WTC11 (cell line): ENCODE measurements around the gene IFNL4. TPM values are rescaled to one million over a fixed set of nuclear protein-coding genes. Genes with fewer than 3 reads are reported as not detected.
A peak's percentile ranks its signal among the peaks of the same experiment; 100 is the strongest.

Source experiments
- CDX4 ChIP-seq: fragments of 250-450 bp; sonication (Bioruptor Pico); IDR thresholded peaks from 2 replicates; pipeline ENCODE4 v1.9.0; 2021; ENCODE audit warnings: moderate library complexity, mild to moderate bottlenecking, inconsistent platforms, borderline replicate concordance
- E2F1 ChIP-seq: sonication (generic); formaldehyde crosslinking; IDR thresholded peaks from 2 replicates; pipeline ENCODE4 v1.8.0; 2022; ENCODE audit warnings: mild to moderate bottlenecking, missing genetic modification reagents
- EMX1 ChIP-seq: fragments of 250-450 bp; sonication (Bioruptor Pico); IDR thresholded peaks from 2 replicates; pipeline ENCODE4 v1.8.0; 2021; ENCODE audit warnings: mild to moderate bottlenecking
- ETV6 ChIP-seq: sonication (generic); formaldehyde crosslinking; IDR thresholded peaks from 2 replicates; pipeline ENCODE4 v1.8.1; 2022; ENCODE audit warnings: mild to moderate bottlenecking, missing genetic modification reagents
- FOXP1 ChIP-seq: sonication (generic); formaldehyde crosslinking; IDR thresholded peaks from 2 replicates; pipeline ENCODE4 v1.8.0; 2022; ENCODE audit warnings: missing genetic modification reagents, mild to moderate bottlenecking, moderate library complexity, borderline replicate concordance
- HMGA2 ChIP-seq: fragments of 250-450 bp; sonication (Bioruptor Pico); IDR thresholded peaks from 2 replicates; pipeline ENCODE4 v1.4.0; 2021; ENCODE audit warnings: mild to moderate bottlenecking, moderate library complexity
- HMGXB4 ChIP-seq: sonication (generic); formaldehyde crosslinking; IDR thresholded peaks from 2 replicates; pipeline ENCODE4 v1.8.1; 2023; ENCODE audit warnings: mild to moderate bottlenecking, moderate library complexity, missing genetic modification reagents
- NFATC4 ChIP-seq: fragments of 250-450 bp; sonication (Bioruptor Pico); IDR thresholded peaks from 2 replicates; pipeline ENCODE4 v1.9.0; 2021; ENCODE audit warnings: mild to moderate bottlenecking
- NFE2L1 ChIP-seq: sonication (generic); formaldehyde crosslinking; IDR thresholded peaks from 2 replicates; pipeline ENCODE4 v1.8.1; 2023; ENCODE audit warnings: missing genetic modification reagents
- RELA ChIP-seq: sonication (generic); formaldehyde crosslinking; IDR thresholded peaks from 2 replicates; pipeline ENCODE4 v1.8.1; 2022; ENCODE audit warnings: missing genetic modification reagents, mild to moderate bottlenecking, borderline replicate concordance
- TCF7 ChIP-seq: sonication (generic); formaldehyde crosslinking; IDR thresholded peaks from 2 replicates; pipeline ENCODE4 v1.8.0; 2022; ENCODE audit warnings: mild to moderate bottlenecking, low read depth, missing genetic modification reagents, moderate library complexity
- TEAD4 ChIP-seq: sonication (generic); formaldehyde crosslinking; IDR thresholded peaks from 2 replicates; pipeline ENCODE4 v1.8.0; 2022; ENCODE audit warnings: mild to moderate bottlenecking, missing genetic modification reagents
- USF2 ChIP-seq: sonication (generic); formaldehyde crosslinking; IDR thresholded peaks from 2 replicates; pipeline ENCODE4 v1.8.1; 2023; ENCODE audit warnings: mild to moderate bottlenecking, missing genetic modification reagents, moderate library complexity
- ZNF232 ChIP-seq: sonication (generic); formaldehyde crosslinking; IDR thresholded peaks from 2 replicates; pipeline ENCODE4 v1.8.0; 2022; ENCODE audit warnings: mild to moderate bottlenecking, missing genetic modification reagents
- ZNF263 ChIP-seq: sonication (generic); formaldehyde crosslinking; IDR thresholded peaks from 2 replicates; pipeline ENCODE4 v1.8.1; 2022; ENCODE audit warnings: low read depth, mild to moderate bottlenecking, moderate library complexity, missing genetic modification reagents
- ZNF281 ChIP-seq: sonication (generic); formaldehyde crosslinking; IDR thresholded peaks from 2 replicates; pipeline ENCODE4 v1.8.0; 2023; ENCODE audit warnings: mild to moderate bottlenecking, missing genetic modification reagents
- ZNF317 ChIP-seq: sonication (generic); formaldehyde crosslinking; IDR thresholded peaks from 2 replicates; pipeline ENCODE4 v1.8.1; 2023; ENCODE audit warnings: low read depth, mild to moderate bottlenecking, moderate library complexity, missing genetic modification reagents, borderline replicate concordance
- ZNF396 ChIP-seq: fragments of 250-450 bp; sonication (Bioruptor Pico); IDR thresholded peaks from 2 replicates; pipeline ENCODE4 v1.8.0; 2021; ENCODE audit warnings: mild to moderate bottlenecking, moderate library complexity, borderline replicate concordance
- ZNF425 ChIP-seq: fragments of 250-450 bp; sonication (Bioruptor Pico); conservative IDR thresholded peaks from 2 replicates; pipeline ENCODE4 v1.9.0; 2021; ENCODE audit warnings: mild to moderate bottlenecking
- total RNA-seq: library from RNA; stranded (reverse); gene quantifications from 3 replicates; pipeline ENCODE4 v1.2.3, GENCODE V29; 2021
- TF ChIP-seq, protein P1 (sequence below): sonication (generic); formaldehyde crosslinking; conservative IDR thresholded peaks from 2 replicates; pipeline ENCODE4 v1.8.1; 2023; ENCODE audit warnings: mild to moderate bottlenecking, low read depth, missing genetic modification reagents, moderate library complexity
- TF ChIP-seq, protein P2 (sequence below): sonication (generic); formaldehyde crosslinking; IDR thresholded peaks from 2 replicates; pipeline ENCODE4 v1.8.1; 2022; ENCODE audit warnings: mild to moderate bottlenecking, missing genetic modification reagents, moderate library complexity, borderline replicate concordance

Gene IFNL4
- total RNA-seq, 1 experiment from 2014 or later = not detected

DNA sequence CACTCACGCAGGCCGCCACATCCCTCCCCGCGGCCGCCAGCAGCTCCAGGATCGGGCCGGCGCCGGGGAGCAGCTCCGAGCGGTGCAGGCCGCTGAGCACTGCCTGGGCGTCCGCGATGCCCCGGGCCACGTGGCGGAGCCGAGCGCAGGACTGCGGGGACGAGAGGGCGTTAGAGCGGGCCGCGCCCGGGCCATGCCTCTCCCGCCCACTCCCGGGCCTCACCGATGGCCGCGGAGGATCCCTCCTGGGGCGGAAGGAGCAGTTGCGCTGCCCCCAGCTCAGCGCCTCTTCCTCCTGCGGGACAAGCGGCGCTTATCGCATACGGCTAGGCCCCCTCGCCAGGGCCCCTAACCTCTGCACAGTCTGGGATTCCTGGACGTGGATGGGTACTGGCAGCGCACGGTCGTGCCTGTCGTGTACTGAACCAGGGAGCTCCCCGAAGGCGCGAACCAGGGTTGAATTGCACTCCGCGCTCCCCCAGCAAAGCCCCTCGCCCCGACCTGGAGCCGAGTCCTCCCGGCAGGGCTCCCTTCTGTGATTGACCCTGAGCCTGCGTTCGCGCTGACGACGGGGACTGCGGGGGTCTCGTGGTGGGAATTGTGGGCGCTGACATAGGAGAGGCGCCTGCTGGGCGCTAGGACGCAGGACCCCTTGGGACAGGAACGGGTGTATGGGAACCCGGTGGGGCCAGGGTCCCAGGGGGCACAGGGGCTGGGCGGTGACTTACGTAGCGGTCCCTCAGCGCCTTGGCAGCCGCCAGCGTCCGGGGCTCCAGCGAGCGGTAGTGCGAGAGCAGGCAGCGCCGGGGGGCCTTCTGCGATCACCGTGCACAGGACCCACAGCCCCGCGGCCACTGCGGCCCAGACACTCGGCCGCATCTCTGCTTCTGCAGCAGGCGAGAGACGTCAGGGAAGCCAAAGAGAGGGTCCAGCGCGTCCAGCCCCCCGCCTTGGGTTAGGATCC lies 673 bp downstream of the IFNL4 start (continued):
- TF ChIP-seq HMGXB4 (CRISPR knock-in tag) (peak; percentile 73), ZNF263 (CRISPR knock-in tag) (peak; percentile 45; the same call in 1 of the 2 replicates), ETV6 (CRISPR knock-in tag) (peak; percentile 72; the same call in 1 of the 2 replicates), TEAD4 (CRISPR knock-in tag) (no peak), ZNF396 (CRISPR knock-in tag) (no peak), NFATC4 (CRISPR knock-in tag) (no peak), ZNF317 (CRISPR knock-in tag) (no peak), E2F1 (CRISPR knock-in tag) (no peak), USF2 (CRISPR knock-in tag) (peak; percentile 55; the same call in 1 of the 2 replicates), CDX4 (CRISPR knock-in tag) (no peak), RELA (CRISPR knock-in tag) (0 out of 2 replicates have a peak, but pooled peaks have one; percentile 33), TCF7 (no peak), ZNF232 (CRISPR knock-in tag) (no peak), EMX1 (no peak), HMGA2 (CRISPR knock-in tag) (no peak), FOXP1 (CRISPR knock-in tag) (peak; percentile 96), ZNF425 (CRISPR knock-in tag) (no peak), ZNF281 (CRISPR knock-in tag) (no peak), NFE2L1 (peak; percentile 32; the same call in 1 of the 2 replicates)
- TF ChIP-seq, protein P1, sequence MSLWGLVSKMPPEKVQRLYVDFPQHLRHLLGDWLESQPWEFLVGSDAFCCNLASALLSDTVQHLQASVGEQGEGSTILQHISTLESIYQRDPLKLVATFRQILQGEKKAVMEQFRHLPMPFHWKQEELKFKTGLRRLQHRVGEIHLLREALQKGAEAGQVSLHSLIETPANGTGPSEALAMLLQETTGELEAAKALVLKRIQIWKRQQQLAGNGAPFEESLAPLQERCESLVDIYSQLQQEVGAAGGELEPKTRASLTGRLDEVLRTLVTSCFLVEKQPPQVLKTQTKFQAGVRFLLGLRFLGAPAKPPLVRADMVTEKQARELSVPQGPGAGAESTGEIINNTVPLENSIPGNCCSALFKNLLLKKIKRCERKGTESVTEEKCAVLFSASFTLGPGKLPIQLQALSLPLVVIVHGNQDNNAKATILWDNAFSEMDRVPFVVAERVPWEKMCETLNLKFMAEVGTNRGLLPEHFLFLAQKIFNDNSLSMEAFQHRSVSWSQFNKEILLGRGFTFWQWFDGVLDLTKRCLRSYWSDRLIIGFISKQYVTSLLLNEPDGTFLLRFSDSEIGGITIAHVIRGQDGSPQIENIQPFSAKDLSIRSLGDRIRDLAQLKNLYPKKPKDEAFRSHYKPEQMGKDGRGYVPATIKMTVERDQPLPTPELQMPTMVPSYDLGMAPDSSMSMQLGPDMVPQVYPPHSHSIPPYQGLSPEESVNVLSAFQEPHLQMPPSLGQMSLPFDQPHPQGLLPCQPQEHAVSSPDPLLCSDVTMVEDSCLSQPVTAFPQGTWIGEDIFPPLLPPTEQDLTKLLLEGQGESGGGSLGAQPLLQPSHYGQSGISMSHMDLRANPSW (CRISPR knock-in tag) = no peak
- TF ChIP-seq, protein P2, sequence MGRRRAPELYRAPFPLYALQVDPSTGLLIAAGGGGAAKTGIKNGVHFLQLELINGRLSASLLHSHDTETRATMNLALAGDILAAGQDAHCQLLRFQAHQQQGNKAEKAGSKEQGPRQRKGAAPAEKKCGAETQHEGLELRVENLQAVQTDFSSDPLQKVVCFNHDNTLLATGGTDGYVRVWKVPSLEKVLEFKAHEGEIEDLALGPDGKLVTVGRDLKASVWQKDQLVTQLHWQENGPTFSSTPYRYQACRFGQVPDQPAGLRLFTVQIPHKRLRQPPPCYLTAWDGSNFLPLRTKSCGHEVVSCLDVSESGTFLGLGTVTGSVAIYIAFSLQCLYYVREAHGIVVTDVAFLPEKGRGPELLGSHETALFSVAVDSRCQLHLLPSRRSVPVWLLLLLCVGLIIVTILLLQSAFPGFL (CRISPR knock-in tag) = no peak
